Measurements from ENCODE around the gene ZNF423. TPM values are rescaled to one million over a fixed set of nuclear protein-coding genes. Genes with fewer than 3 reads are reported as not detected.

Gene ZNF423
- total RNA-seq, 1 experiment from 2014 or later: 0.49 TPM

DNA sequence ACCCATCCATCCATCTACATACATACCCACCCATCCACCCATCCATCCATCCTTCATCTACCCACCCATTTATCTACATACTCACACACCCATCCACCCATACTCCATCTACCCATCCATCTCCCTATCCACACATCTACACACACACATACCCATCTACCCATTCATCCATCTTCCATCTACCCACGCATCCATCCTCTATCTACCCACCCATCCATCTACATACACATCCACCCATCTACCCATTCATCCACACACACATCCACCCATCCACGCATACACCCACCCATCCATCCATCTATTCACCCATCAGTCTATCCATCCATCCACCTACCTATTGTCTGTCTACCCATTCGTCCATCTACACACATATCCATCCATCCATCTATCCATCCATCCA lies 227.8 kb downstream of the ZNF423 start:
- TF ChIP-seq SIN3A (IDR thresholded peaks at IDR 0.05; ENCODE audit: borderline replicate concordance, insufficient read depth, low read depth, low read length) (no peak), TCF7L2 (IDR thresholded peaks at IDR 0.05; ENCODE audit: low read depth, low read length) (no peak), POLR2AphosphoS5 (IDR thresholded peaks at IDR 0.05; ENCODE audit: low read depth, low read length) (no peak)
- TF ChIP-seq, protein P1, sequence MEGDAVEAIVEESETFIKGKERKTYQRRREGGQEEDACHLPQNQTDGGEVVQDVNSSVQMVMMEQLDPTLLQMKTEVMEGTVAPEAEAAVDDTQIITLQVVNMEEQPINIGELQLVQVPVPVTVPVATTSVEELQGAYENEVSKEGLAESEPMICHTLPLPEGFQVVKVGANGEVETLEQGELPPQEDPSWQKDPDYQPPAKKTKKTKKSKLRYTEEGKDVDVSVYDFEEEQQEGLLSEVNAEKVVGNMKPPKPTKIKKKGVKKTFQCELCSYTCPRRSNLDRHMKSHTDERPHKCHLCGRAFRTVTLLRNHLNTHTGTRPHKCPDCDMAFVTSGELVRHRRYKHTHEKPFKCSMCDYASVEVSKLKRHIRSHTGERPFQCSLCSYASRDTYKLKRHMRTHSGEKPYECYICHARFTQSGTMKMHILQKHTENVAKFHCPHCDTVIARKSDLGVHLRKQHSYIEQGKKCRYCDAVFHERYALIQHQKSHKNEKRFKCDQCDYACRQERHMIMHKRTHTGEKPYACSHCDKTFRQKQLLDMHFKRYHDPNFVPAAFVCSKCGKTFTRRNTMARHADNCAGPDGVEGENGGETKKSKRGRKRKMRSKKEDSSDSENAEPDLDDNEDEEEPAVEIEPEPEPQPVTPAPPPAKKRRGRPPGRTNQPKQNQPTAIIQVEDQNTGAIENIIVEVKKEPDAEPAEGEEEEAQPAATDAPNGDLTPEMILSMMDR (IDR thresholded peaks at IDR 0.05): no peak
- TF ChIP-seq, protein P2, sequence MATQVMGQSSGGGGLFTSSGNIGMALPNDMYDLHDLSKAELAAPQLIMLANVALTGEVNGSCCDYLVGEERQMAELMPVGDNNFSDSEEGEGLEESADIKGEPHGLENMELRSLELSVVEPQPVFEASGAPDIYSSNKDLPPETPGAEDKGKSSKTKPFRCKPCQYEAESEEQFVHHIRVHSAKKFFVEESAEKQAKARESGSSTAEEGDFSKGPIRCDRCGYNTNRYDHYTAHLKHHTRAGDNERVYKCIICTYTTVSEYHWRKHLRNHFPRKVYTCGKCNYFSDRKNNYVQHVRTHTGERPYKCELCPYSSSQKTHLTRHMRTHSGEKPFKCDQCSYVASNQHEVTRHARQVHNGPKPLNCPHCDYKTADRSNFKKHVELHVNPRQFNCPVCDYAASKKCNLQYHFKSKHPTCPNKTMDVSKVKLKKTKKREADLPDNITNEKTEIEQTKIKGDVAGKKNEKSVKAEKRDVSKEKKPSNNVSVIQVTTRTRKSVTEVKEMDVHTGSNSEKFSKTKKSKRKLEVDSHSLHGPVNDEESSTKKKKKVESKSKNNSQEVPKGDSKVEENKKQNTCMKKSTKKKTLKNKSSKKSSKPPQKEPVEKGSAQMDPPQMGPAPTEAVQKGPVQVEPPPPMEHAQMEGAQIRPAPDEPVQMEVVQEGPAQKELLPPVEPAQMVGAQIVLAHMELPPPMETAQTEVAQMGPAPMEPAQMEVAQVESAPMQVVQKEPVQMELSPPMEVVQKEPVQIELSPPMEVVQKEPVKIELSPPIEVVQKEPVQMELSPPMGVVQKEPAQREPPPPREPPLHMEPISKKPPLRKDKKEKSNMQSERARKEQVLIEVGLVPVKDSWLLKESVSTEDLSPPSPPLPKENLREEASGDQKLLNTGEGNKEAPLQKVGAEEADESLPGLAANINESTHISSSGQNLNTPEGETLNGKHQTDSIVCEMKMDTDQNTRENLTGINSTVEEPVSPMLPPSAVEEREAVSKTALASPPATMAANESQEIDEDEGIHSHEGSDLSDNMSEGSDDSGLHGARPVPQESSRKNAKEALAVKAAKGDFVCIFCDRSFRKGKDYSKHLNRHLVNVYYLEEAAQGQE (IDR thresholded peaks at IDR 0.05; ENCODE audit: insufficient read depth in 1 of 2, low read depth in 2 of 2, low read length in 1 of 2): no peak
- Histone ChIP-seq H3K4me3 (ENCODE audit: low read depth in 2 of 2, low read length in 2 of 2) (no peak overlapping the region), H3K4me1 (ENCODE audit: control insufficient read depth, insufficient read depth, low read length) (no peaks in the 10 kb centered on the region), H3K9me3 (ENCODE audit: control insufficient read depth, insufficient read depth, low read depth, low read length) (no peaks in the 10 kb centered on the region), H3K27me3 (ENCODE audit: control insufficient read depth, insufficient read depth, low read length) (no peaks in the 10 kb centered on the region), H3K36me3 (ENCODE audit: control insufficient read depth, insufficient read depth, low read length) (no peaks in the 10 kb centered on the region), H3K27ac (ENCODE audit: low read length) (no peak overlapping the region)
- ATAC-seq (no peak), DNase-seq (ENCODE audit: low read depth, low spot score) (no peak)
- CTCF ChIA-PET: no interaction called here
- intact Hi-C loops (cut with micrococcal nuclease; ENCODE audit: unreplicated experiment): no loop called here
- POLR2A ChIA-PET: no interaction called here
- in situ Hi-C loops (cut with HindIII; ENCODE audit: low pct_unique_long_range_greater_than_20kb, low sequenced_read_pairs): no loop called here
- BruUV-seq (replicated peaks): no TSS peak

DNA sequence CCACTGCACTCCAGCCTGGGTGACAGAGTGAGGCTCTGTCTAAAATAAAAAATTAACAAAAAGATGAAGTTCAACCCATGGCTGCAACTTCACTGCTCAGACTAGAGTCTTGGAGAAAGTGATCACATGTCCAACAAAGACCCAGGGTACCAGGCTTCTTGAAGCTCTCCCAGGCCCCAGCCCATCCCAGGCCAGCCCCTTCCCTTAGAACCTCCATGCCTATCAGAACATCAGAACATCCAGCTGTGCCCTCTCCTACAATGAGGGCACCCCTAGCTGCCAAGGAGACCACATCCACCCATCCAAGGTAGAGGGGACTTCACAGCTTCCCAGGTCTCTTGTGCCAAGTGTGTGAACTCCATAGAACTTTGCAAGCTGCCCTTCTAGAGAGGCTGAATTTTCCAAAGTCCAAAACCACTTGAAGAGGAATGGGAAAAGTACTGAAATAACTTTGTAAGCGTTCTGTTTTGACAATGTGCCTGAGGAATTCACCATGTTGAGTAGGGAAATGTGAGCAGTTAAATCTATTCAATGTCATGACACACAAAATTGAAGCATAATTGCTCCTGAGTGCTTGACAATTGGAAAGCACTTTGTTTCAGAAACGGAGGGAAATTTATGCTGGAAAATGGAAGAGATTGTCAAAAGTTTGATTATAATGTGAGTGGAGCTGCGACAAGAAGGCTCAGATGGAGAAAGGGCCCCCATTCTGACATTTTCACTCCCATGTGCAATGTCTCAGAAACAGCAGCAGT lies 230.4 kb downstream of the ZNF423 start:
- intact Hi-C loops (cut with micrococcal nuclease; ENCODE audit: unreplicated experiment): no loop called here
- CTCF ChIA-PET: no interaction called here
- H3K27ac ChIP-seq (ENCODE audit: low read length): no peak overlapping the region
- no peak for ATAC-seq
- no peak overlapping the region for H3K4me3 ChIP-seq (ENCODE audit: low read depth in 2 of 2, low read length in 2 of 2)
- POLR2A ChIA-PET: no interaction called here
- no TSS peak for BruUV-seq (replicated peaks)
- no peaks in the 10 kb centered on the region for H3K27me3 ChIP-seq (ENCODE audit: control insufficient read depth, insufficient read depth, low read length)
- no peak for TF ChIP-seq SIN3A (IDR thresholded peaks at IDR 0.05; ENCODE audit: borderline replicate concordance, insufficient read depth, low read depth, low read length)
- no peak for TF ChIP-seq TCF7L2 (IDR thresholded peaks at IDR 0.05; ENCODE audit: low read depth, low read length)
- TF ChIP-seq, protein P1 (IDR thresholded peaks at IDR 0.05): no peak
- no peak for TF ChIP-seq POLR2AphosphoS5 (IDR thresholded peaks at IDR 0.05; ENCODE audit: low read depth, low read length)
- TF ChIP-seq, protein P2 (IDR thresholded peaks at IDR 0.05; ENCODE audit: insufficient read depth in 1 of 2, low read depth in 2 of 2, low read length in 1 of 2): no peak
- no peaks in the 10 kb centered on the region for H3K9me3 ChIP-seq (ENCODE audit: control insufficient read depth, insufficient read depth, low read depth, low read length)
- in situ Hi-C loops (cut with HindIII; ENCODE audit: low pct_unique_long_range_greater_than_20kb, low sequenced_read_pairs): no loop called here
- no peaks in the 10 kb centered on the region for H3K4me1 ChIP-seq (ENCODE audit: control insufficient read depth, insufficient read depth, low read length)
- no peak for DNase-seq (ENCODE audit: low read depth, low spot score)
- no peaks in the 10 kb centered on the region for H3K36me3 ChIP-seq (ENCODE audit: control insufficient read depth, insufficient read depth, low read length)
